ENCODE data around the gene AMOTL2.

The AMOTL2 gene

DNA sequence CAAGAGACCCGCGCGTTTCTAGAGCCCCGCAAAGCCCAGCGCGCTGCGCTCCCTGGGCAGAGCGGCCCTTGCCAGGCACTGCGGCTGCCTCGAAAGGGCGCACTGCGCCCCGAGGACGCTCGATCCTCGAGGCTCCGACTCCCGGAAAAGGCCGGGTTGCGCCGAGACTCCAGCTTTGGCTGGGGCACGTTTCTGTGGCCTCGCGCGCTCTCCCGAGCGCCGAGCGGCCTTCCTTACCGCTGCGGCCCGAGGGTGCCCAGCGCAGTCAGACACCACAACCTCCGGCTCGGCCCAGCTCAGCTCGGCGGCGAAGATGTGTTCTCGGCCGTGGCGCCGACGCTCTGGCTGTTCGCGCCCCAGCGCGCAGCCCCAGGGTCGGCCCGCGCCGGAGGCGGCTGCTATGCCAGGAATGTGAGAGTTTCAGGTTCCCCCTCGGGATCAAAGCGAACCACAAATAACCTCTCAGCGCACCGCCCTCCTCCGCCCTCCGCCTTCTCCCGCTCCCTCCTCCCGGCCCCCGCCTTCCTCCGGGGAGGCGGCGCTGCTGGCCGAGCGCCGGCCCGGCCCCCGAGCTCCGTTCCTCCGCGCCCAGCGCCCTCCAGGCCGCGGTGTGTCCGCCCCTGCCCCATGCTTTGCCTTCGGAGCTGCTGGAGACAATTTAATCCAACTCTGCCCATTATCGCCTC lies at the start of gene AMOTL2:
Gene AMOTL2, minus strand, starts transcription at position 343 of the 686 bp plus-strand sequence. CDS start 3,014 bp downstream, outside the sequence.
- no peak for DNase-seq (ENCODE audit: low read depth, low spot score)
- H3K27ac ChIP-seq = peak within 1 kb of the TSS; percentile 99

- no peak for DNase-seq (ENCODE audit: low read depth, low spot score)
- H3K27ac ChIP-seq = no peak overlapping the region
Observed at GRCh38 chr3:134423153-134423552, 48.9 kb upstream of the AMOTL2 start.

DNA sequence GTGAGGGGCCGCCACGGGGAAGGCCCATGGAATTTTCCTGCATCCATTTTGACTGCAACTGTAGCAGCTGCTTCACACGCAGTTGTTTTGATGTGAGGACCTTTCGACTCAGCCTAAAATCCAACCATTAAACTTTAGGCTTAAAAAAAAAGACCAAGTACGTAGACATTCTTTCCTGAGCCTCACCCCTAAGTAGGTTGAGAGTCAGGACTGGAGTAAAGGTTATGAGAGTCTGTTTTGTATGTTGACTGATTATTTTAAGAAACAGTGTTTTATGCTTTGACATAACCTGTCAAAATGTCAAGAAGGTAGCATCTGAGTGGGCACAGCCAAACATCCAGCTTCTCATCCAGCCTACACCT lies 45.7 kb upstream of the AMOTL2 start:
- DNase-seq (ENCODE audit: low read depth, low spot score) = no peak
- H3K27ac ChIP-seq = no peak overlapping the region

GRCh38 chr3:134419214-134419959 lies 45.1 kb upstream of the AMOTL2 start:
- DNase-seq (ENCODE audit: low read depth, low spot score) = no peak

DNA sequence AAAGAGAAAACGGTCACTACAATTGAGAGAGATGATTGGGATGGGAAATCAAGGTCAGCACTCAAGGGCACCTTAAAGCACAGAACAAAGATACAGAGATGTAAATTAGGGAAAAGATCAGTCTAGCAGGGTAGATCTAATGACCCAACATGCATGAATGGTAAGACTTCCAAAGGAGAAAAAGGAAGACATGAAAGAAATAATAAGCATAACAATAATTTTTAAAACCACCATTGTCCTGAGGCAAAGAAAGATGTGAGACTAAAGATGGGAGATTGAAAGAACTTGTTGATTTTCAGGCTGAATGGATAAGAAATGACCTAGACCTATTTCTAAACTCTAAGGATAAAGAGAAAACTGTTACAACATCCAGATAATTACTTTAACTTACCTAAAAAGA lies 34.8 kb upstream of the AMOTL2 start:
- no peak for DNase-seq (ENCODE audit: low read depth, low spot score)

More at GRCh38 chr3:134419214-134419959, 45.1 kb upstream of the AMOTL2 start:
- H3K27ac ChIP-seq = no peak overlapping the region

GRCh38 chr3:134407239-134407625 lies 33.0 kb upstream of the AMOTL2 start:
- DNase-seq (ENCODE audit: low read depth, low spot score) = no peak
- H3K27ac ChIP-seq = no peak overlapping the region

More for the DNA sequence above, 34.8 kb upstream of the AMOTL2 start:
- H3K27ac ChIP-seq = no peak overlapping the region

DNA sequence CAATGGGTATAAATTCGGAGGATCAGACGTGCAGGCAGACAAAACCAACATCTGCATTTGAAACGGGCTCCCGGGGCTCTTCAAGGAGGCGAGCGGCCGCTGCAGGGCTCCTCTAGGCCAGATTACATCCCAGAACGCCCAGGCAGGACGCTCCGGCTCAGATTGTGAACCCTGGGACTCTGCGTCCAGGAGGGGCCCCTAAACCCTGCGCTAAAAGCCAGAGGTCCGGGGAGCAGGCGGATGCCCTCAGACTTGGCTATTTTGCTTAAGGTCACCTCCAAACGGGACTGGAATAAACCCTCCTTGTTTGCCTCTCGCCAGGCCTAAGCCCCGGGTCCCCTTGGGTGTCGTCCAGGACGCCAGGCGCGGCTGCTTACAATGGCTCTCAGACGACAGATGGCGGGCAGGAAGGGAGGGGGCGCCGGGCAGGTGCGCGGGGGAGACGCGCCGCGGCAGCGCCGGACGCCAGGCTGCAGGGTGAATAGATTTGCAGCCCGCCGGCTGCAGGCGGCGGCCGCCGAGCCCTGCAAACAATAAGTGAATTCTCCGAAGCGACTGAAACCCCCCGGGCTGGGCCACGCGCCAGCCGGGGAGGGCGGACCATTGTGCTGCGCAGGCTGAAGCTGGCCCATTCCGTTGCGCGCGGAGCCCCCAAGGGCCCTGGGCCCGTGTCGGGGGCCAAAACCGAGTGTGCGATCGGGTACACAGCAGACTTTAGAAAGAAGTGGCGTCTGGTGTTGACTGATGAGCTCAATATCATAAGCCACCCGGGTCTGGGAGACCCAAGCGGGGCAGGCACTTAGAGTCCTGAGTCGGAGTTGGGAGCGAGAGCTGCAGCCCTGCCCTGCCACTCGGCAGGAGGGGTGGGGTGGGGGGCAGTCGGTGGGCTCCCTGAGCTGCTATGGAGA lies 32.3 kb upstream of the AMOTL2 start:
- no peak for DNase-seq (ENCODE audit: low read depth, low spot score)
- H3K27ac ChIP-seq = no peak overlapping the region

GRCh38 chr3:134404366-134404885 lies 30.2 kb upstream of the AMOTL2 start:
- DNase-seq (ENCODE audit: low read depth, low spot score) = no peak
- H3K27ac ChIP-seq = no peak overlapping the region

- DNase-seq (ENCODE audit: low read depth, low spot score) = no peak
- H3K27ac ChIP-seq = no peak overlapping the region
Observed at GRCh38 chr3:134397755-134398154, 23.5 kb upstream of the AMOTL2 start.

GRCh38 chr3:134395103-134395502 lies 20.9 kb upstream of the AMOTL2 start:
- no peak overlapping the region for H3K27ac ChIP-seq

DNA sequence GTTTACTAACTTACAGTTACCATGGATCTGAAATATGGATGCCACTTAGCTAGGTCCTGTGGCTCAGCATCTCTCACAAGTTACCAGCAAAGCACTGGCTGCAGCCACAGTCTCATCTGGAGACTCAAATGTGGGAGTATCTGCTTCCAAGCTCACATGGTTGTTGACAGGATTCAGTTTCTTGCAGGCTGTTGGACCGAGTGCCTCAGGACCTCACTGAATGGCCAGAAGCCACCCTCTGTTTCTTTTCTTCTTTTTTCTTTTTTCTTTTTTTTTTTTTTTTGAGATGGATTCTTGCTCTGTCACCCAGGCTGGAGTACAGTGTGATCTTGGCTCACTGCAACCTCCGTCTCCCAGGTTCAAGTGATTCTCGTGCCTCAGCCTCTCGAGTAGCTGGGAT lies 20.1 kb upstream of the AMOTL2 start:
- no peak overlapping the region for H3K27ac ChIP-seq
- DNase-seq (ENCODE audit: low read depth, low spot score) = no peak

More at GRCh38 chr3:134395103-134395502, 20.9 kb upstream of the AMOTL2 start:
- DNase-seq (ENCODE audit: low read depth, low spot score) = no peak

GRCh38 chr3:134393074-134393473 lies 18.8 kb upstream of the AMOTL2 start:
- no peak overlapping the region for H3K27ac ChIP-seq
- DNase-seq (ENCODE audit: low read depth, low spot score) = no peak

- H3K27ac ChIP-seq = no peak overlapping the region
- DNase-seq (ENCODE audit: low read depth, low spot score) = no peak
Observed at GRCh38 chr3:134392336-134392983, 18.2 kb upstream of the AMOTL2 start.

DNA sequence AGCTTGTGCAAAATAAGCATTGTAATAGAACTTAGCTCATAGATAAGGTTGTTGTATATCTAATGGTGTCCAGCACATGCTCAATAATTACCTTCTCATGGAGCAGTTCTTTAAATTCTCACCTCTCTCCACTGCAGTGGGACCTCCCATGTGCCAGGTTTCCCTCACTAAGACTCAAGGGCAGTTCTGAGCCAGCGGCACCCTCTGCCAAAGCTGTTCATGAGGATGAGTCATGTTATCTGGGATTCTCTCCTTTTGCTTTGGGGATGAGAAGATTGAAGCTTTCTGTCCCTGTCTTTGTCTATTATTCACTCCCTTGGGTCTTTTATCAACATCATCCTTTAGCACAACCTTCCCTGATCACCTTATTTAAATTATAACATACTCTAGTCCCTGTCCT lies 15.6 kb upstream of the AMOTL2 start:
- DNase-seq (ENCODE audit: low read depth, low spot score) = no peak

DNA sequence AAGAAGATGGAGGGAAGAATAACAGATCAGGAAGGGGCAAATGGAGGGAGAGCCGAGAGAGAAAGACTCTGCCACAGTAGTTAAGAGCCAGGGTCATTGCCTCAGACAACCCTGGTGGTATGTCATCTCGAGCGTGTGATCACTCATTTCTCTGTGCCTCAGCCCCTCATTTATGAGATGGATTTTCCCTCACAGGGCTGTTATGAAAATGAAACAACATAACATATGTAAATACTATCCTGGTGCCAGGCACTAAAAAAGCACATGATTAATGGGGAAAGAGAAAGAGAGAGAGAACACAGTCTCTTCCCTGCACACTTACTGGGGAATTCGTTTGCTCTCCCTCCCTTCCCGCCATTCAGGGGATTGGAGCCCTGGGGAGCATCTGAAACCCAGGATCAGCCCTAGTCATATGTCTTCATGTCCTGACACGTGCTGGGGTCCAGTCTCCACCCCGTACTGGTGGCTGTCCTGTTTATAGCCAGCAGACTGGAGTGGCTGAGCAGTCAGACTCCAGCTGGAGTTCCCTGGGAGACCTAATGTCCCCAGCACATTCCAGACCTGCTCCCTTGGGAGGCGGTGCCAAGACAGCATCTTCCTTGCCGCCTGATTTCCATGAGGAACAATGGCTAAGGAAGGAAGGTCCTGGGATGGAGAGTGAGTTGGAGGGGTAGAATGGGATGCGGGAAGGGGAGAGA lies 14.7 kb upstream of the AMOTL2 start:
- DNase-seq (ENCODE audit: low read depth, low spot score) = no peak
- no peak overlapping the region for H3K27ac ChIP-seq

More for the DNA sequence above, 15.6 kb upstream of the AMOTL2 start:
- H3K27ac ChIP-seq = no peak overlapping the region

- H3K27ac ChIP-seq = no peak overlapping the region
- DNase-seq (ENCODE audit: low read depth, low spot score) = no peak
Observed at GRCh38 chr3:134388292-134388691, 14.0 kb upstream of the AMOTL2 start.

- DNase-seq (ENCODE audit: low read depth, low spot score) = no peak
- H3K27ac ChIP-seq = no peak overlapping the region
Observed at GRCh38 chr3:134387293-134387692, 13.0 kb upstream of the AMOTL2 start.

GRCh38 chr3:134384963-134385362 lies 10.7 kb upstream of the AMOTL2 start:
- H3K27ac ChIP-seq = no peak overlapping the region
- DNase-seq (ENCODE audit: low read depth, low spot score) = no peak

DNA sequence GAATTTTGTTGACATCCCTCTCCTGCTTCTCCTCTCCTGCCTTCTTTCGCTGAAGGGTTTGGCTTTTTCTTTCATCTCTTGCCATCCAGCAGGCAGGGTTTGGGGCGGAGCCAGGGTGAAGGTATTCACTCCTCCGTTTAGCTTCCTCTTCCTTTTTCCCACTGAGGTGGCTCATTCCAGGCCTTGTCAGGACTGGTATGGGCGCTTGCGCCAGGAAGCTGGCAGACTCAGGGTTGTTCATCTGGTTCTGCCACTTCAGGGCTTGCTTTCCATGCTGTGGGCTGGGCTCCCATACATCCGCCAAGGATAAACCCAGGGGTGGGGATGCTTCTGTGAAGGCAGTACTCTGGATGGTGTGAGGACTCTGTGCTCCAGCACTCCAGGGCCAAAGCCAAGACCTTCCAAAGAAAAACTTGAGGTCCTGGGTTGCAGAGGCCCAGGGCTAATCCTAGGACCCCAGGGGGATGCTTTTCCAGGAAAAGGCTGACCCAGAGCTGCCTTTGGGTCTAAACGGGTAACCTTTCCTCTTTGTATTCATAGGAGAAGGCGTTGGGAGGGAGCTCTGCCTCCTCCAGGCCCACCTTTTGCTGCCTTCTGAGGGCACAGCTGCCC lies 7.7 kb upstream of the AMOTL2 start:
- H3K27ac ChIP-seq = peak overlapping the region; percentile 83
- peak; percentile 96 for DNase-seq (ENCODE audit: low read depth, low spot score)
